ENCODE measurements around the gene LRRC46. TPM values are rescaled to one million over a fixed set of nuclear protein-coding genes. Genes with fewer than 3 reads are reported as not detected.
A peak's percentile ranks its signal among the peaks of the same experiment; 100 is the strongest.

Gene LRRC46
- total and polyA plus RNA-seq, 2 experiments from 2014 or later = 1.9 TPM; not detected in 1

DNA sequence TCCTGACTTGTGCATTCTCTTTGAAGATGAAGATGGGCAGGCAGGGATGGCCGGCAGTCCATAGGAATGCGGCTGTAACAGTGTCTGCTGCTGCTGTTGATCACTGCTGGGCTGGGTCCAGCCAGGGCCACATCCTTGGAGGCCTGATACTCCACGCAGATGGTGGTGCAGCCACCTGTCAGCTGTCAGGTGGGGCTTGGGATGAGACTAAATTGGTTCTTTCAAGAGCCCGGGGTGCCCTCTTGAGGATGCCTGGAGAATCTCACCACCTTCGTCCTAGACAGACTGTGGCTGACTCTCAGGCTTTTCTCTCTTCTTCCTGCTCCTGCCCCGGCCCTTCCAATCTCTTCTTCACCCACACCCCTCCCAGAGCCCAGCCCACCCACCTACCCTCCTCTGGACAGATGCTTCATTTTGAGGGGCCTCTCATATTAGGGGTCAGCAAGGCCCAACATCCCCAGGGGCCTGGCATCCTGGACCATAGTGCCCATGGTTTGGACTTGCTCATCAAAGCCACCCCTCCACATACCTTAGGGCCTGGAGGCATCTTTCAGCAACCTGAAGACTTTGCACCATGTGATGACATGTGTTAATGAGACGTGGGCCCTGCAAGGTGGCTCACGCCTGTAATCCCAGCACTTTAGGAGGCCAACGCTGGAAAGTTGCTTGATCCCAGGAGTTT lies 29.0 kb upstream of the LRRC46 start:
- Histone ChIP-seq H3K4me3 (no peak overlapping the region), H3K36me3 (no peaks in the 10 kb centered on the region), H3K4me1 (ENCODE audit: low read depth) (peaks cover 16% of the 10 kb centered on the region), H3K27me3 (peaks cover 9% of the 10 kb centered on the region), H3K9me3 (ENCODE audit: low read depth) (no peaks in the 10 kb centered on the region), H3K27ac (no peak overlapping the region)
- DNase-seq (ENCODE audit: low read depth in 1 of 2, low spot score in 1 of 2) = peak; percentile 53 to 70
- TF ChIP-seq, protein P1, sequence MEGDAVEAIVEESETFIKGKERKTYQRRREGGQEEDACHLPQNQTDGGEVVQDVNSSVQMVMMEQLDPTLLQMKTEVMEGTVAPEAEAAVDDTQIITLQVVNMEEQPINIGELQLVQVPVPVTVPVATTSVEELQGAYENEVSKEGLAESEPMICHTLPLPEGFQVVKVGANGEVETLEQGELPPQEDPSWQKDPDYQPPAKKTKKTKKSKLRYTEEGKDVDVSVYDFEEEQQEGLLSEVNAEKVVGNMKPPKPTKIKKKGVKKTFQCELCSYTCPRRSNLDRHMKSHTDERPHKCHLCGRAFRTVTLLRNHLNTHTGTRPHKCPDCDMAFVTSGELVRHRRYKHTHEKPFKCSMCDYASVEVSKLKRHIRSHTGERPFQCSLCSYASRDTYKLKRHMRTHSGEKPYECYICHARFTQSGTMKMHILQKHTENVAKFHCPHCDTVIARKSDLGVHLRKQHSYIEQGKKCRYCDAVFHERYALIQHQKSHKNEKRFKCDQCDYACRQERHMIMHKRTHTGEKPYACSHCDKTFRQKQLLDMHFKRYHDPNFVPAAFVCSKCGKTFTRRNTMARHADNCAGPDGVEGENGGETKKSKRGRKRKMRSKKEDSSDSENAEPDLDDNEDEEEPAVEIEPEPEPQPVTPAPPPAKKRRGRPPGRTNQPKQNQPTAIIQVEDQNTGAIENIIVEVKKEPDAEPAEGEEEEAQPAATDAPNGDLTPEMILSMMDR (IDR thresholded peaks at IDR 0.05; ENCODE audit: low read depth, low read length) = peak; percentile 69

DNA sequence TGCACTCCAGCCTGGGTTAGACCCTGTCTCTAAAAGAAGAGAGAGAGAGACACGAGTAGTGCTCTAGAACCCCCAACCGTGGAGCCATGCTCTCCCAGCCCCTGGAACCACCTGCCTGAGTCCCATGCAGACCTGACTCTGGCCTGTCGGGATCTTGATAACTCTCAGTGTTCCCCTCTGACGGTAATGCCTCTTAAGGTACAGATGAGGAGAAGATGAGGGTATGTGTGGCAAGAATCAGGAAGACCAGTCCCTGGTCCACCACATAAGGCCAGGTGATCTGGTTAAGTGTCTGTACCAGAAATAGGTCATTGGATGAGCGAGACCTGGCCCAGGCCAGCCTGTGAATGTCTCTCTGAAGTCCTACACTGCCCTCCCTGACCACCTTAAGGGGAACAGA lies 28.3 kb upstream of the LRRC46 start:
- H3K4me1 ChIP-seq (ENCODE audit: low read depth) = peaks cover 16% of the 10 kb centered on the region
- H3K4me3 ChIP-seq = no peak overlapping the region
- H3K27me3 ChIP-seq = peaks cover 9% of the 10 kb centered on the region
- no peak overlapping the region for H3K27ac ChIP-seq
- H3K36me3 ChIP-seq = no peaks in the 10 kb centered on the region
- DNase-seq (ENCODE audit: low read depth in 1 of 2, low spot score in 1 of 2) = no peak
- TF ChIP-seq, protein P1 (IDR thresholded peaks at IDR 0.05; ENCODE audit: low read depth, low read length) = no peak
- H3K9me3 ChIP-seq (ENCODE audit: low read depth) = no peaks in the 10 kb centered on the region

DNA sequence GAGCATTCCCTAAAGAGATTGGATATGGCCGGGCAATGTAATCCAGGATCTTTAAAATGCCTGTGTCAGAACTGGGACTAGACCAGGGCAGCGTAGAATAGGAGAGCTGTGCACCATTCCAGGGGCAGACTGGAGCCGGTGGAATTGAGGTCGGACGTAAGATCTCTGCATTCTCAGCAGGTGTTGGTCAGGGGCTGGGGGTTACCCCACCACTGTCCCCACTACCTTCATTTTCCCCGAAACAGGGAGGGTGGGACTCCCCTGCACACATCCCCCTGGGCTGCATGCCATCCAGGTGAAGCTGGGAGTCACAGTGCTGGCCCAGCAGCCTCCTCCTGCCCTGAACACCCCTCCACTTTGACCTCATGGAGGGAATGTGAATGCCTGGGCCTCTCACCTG lies 27.7 kb upstream of the LRRC46 start:
- Histone ChIP-seq H3K4me3 (no peak overlapping the region), H3K36me3 (no peaks in the 10 kb centered on the region), H3K9me3 (ENCODE audit: low read depth) (no peaks in the 10 kb centered on the region), H3K27ac (no peak overlapping the region), H3K27me3 (peaks cover 9% of the 10 kb centered on the region), H3K4me1 (ENCODE audit: low read depth) (peaks cover 16% of the 10 kb centered on the region)
- no peak for DNase-seq (ENCODE audit: low read depth in 1 of 2, low spot score in 1 of 2)
- TF ChIP-seq, protein P1 (IDR thresholded peaks at IDR 0.05; ENCODE audit: low read depth, low read length) = no peak

DNA sequence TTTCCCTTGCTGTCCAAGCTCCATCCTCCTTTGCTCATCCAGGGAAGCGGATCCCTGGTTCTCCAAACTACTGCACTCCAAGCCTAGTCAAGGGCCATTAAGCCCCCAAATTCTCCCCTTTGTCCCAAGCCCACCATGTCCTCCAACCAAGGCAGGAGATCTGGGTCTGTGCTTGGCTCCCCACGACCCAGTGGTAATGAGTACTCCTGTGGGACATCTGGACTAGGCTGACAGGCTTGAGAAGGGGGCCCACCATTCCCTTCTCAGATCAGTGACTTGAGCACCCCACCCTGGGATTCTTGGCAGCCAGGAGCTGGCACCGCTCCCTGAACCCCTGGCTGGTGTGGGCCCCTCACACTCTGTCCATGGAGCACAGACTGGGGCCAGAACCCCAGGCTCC lies 27.0 kb upstream of the LRRC46 start:
- no peak for DNase-seq (ENCODE audit: low read depth in 1 of 2, low spot score in 1 of 2)
- no peaks in the 10 kb centered on the region for H3K36me3 ChIP-seq
- TF ChIP-seq, protein P1 (IDR thresholded peaks at IDR 0.05; ENCODE audit: low read depth, low read length) = no peak

DNA sequence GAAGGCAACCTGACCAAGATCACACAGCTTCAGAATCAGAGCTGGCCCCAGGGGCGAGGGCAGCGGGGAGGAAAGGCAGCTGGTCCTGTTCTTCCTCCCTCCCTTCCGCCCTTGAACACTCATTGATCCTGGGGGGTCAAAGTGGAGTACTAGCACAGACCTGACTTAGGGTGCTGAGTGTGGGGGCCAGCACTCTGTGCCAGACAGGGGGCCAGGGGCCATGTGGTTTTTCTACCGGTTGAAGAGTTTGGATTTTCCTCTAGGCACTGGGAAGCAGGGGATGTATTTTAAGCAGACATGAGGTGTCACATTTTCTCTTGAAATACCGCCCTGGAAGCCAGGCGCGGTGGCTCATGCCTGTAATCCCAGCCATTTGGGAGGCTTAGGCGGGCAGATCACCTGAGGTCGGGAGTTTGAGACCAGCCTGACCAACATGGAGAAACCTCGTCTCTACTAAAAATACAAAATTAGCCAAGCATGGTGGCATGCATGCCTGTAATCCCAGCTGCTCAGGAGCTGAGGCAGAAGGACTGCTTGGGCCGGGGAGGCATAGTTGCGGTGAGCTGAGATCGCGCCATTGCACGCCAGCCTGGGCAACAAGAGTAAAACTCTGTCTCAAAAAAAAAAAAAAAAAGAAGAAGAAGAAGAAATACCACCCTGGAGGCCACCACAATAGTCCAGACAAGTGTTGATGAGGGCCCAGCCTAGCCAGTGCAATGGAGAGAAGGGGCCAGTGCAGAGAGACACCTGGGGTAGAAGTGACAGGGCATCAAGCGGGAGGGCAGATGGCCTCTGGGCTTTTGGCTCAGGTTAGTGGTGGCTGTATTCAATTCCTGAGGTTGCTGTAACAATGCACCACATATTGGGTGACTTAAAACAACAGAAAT lies 25.2 kb upstream of the LRRC46 start:
- H3K4me3 ChIP-seq = no peak overlapping the region
- no peaks in the 10 kb centered on the region for H3K9me3 ChIP-seq (ENCODE audit: low read depth)
- no peak overlapping the region for H3K27ac ChIP-seq
- no peak for DNase-seq (ENCODE audit: low read depth in 1 of 2, low spot score in 1 of 2)
- no peaks in the 10 kb centered on the region for H3K36me3 ChIP-seq
- peaks cover 16% of the 10 kb centered on the region for H3K4me1 ChIP-seq (ENCODE audit: low read depth)
- H3K27me3 ChIP-seq = no peaks in the 10 kb centered on the region
- TF ChIP-seq, protein P1 (IDR thresholded peaks at IDR 0.05; ENCODE audit: low read depth, low read length) = no peak

More for the DNA sequence above, 27.0 kb upstream of the LRRC46 start:
- Histone ChIP-seq H3K4me3 (no peak overlapping the region), H3K27ac (no peak overlapping the region), H3K27me3 (peaks cover 9% of the 10 kb centered on the region), H3K9me3 (ENCODE audit: low read depth) (no peaks in the 10 kb centered on the region), H3K4me1 (ENCODE audit: low read depth) (peaks cover 16% of the 10 kb centered on the region)
